ENCODE measurements around the gene APCDD1L.

APCDD1L gene

DNA sequence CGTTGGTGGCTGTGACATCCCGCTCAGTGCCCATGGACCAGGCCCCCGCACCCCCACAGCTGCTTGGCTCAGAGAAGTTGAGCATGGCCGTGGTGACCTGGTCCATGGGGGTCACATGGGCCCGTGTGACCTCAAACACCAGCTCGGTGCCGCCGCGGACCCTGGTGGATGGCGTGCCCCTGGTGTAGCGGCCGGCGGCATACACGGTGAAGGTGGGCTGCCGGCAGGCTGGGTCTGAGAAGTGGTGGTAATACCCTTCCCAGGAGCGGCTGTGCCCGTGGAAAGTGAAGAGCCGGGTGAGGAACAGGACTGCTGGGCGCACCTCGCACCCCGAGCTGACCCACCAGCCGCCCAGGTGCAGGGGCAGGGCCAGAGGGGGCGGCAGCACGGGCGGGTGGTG, 54.1 kb downstream of the APCDD1L start:
- H3K4me3 ChIP-seq (ENCODE audit: low read length), result no peak overlapping the region
- H3K27me3 ChIP-seq (ENCODE audit: control insufficient read depth, insufficient read depth, low read length), result no peaks in the 10 kb centered on the region
- H3K9ac ChIP-seq (ENCODE audit: low read length), result no peak overlapping the region
- H3K36me3 ChIP-seq (ENCODE audit: control insufficient read depth, insufficient read depth, low read length), result no peaks in the 10 kb centered on the region
- H3K4me1 ChIP-seq (ENCODE audit: control insufficient read depth, insufficient read depth, low read length), result no peaks in the 10 kb centered on the region
- no peaks in the 10 kb centered on the region for H3K9me3 ChIP-seq (ENCODE audit: control insufficient read depth, low read length)

GRCh38 chr20:58459058-58459750, 56.0 kb downstream of the APCDD1L start:
- no peaks in the 10 kb centered on the region for H3K4me1 ChIP-seq (ENCODE audit: control insufficient read depth, insufficient read depth, low read length)
- no peak overlapping the region for H3K9ac ChIP-seq (ENCODE audit: low read length)
- no peak overlapping the region for H3K4me3 ChIP-seq (ENCODE audit: low read length)
- H3K27me3 ChIP-seq (ENCODE audit: control insufficient read depth, insufficient read depth, low read length), result no peaks in the 10 kb centered on the region
- no peaks in the 10 kb centered on the region for H3K36me3 ChIP-seq (ENCODE audit: control insufficient read depth, insufficient read depth, low read length)
- H3K9me3 ChIP-seq (ENCODE audit: control insufficient read depth, low read length), result no peaks in the 10 kb centered on the region

GRCh38 chr20:58458342-58459057, 56.7 kb downstream of the APCDD1L start:
- Histone ChIP-seq H3K9me3 (ENCODE audit: control insufficient read depth, low read length) (no peaks in the 10 kb centered on the region), H3K9ac (ENCODE audit: low read length) (no peak overlapping the region), H3K27me3 (ENCODE audit: control insufficient read depth, insufficient read depth, low read length) (no peaks in the 10 kb centered on the region), H3K36me3 (ENCODE audit: control insufficient read depth, insufficient read depth, low read length) (no peaks in the 10 kb centered on the region), H3K4me1 (ENCODE audit: control insufficient read depth, insufficient read depth, low read length) (no peaks in the 10 kb centered on the region), H3K4me3 (ENCODE audit: low read length) (no peak overlapping the region)

DNA sequence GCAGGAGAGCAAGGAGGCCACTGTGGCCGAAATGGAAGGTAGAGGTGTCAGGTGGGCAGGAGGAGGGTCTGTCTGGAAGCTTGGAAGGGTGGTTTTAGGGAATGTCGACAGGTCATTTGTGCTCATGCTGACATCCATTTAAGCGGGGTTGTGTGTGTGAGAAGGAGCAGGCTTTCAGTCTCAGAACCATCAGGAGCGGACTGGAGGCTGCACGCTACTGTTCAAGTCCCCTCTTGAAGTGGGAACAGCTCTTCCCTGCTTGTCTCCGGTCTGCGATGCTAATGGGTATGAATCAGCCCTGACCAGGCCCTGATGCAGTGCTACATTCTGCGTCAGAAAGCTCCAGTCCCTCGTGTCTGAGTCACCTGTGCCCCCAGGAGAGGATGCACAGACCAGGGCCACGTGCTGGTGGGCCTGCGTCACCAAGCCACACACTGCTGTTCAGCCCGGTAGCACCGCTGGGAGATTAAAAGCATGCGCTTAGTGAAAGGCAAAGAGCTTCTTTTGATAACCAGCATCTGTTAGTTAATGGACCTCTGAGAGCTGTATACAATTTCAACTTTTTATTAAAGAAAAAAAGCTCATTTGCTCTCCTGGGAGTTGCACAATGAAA, 58.0 kb downstream of the APCDD1L start:
- Histone ChIP-seq H3K9me3 (ENCODE audit: control insufficient read depth, low read length) (no peaks in the 10 kb centered on the region), H3K4me3 (ENCODE audit: low read length) (no peak overlapping the region), H3K27me3 (ENCODE audit: control insufficient read depth, insufficient read depth, low read length) (no peaks in the 10 kb centered on the region), H3K4me1 (ENCODE audit: control insufficient read depth, insufficient read depth, low read length) (no peaks in the 10 kb centered on the region), H3K9ac (ENCODE audit: low read length) (no peak overlapping the region), H3K36me3 (ENCODE audit: control insufficient read depth, insufficient read depth, low read length) (no peaks in the 10 kb centered on the region)

DNA sequence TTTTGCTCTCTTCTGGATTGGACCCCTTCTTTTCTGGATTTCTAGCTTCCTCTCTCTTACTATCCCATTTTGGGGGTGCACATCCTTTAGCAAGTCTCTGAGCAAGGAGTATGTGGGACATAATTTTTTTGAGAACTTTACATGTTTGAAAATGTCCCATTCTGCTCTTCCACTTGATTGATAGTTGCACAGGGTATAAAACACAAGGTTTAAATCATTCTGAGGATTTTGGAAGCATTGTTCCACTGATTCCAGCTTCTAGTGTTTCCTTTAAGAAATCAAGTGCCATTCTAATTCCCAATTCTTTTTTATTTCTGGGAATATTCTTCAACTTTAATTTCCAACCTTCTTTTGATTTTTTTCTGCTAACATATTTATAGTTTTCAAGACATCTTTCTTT, 60.7 kb downstream of the APCDD1L start:
- H3K4me3 ChIP-seq (ENCODE audit: low read length), result no peak overlapping the region
- no peaks in the 10 kb centered on the region for H3K4me1 ChIP-seq (ENCODE audit: control insufficient read depth, insufficient read depth, low read length)
- H3K9me3 ChIP-seq (ENCODE audit: control insufficient read depth, low read length), result no peaks in the 10 kb centered on the region
- H3K27me3 ChIP-seq (ENCODE audit: control insufficient read depth, insufficient read depth, low read length), result no peaks in the 10 kb centered on the region
- no peaks in the 10 kb centered on the region for H3K36me3 ChIP-seq (ENCODE audit: control insufficient read depth, insufficient read depth, low read length)
- H3K9ac ChIP-seq (ENCODE audit: low read length), result no peak overlapping the region

- H3K4me1 ChIP-seq (ENCODE audit: control insufficient read depth, insufficient read depth, low read length), result no peaks in the 10 kb centered on the region
- no peaks in the 10 kb centered on the region for H3K36me3 ChIP-seq (ENCODE audit: control insufficient read depth, insufficient read depth, low read length)
- H3K9ac ChIP-seq (ENCODE audit: low read length), result no peak overlapping the region
- no peak overlapping the region for H3K4me3 ChIP-seq (ENCODE audit: low read length)
- H3K27me3 ChIP-seq (ENCODE audit: control insufficient read depth, insufficient read depth, low read length), result no peaks in the 10 kb centered on the region
- H3K9me3 ChIP-seq (ENCODE audit: control insufficient read depth, low read length), result no peaks in the 10 kb centered on the region
Measured at GRCh38 chr20:58453391-58453790, 61.8 kb downstream of the APCDD1L start.

DNA sequence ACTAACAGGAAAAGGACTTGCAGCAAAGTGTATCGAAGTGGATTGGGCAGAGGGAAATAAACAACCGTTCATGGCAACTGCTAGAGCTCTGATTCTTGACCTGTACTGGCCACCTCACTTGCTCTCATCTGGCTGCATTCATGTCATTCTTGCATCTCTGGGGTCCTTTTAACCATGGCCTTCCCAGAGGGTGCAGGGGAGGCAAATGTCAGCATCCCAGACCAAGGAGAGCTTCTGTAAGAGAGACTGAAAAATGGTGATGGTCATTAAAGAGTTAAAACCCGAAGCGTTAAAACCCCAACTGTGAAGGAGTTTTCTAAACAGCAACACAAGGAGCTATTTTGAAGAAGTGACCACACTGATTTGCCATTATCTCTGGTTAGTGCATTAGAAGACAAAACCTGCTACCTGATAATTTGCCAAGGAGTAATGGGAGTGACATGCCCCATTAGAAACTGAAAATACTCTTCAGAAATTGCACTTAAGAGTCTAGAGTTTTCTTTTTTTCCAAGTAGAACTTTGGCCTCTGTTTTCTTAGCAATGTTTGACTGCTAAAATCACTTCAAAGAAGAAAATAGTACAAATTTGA, 62.4 kb downstream of the APCDD1L start:
- Histone ChIP-seq H3K4me3 (ENCODE audit: low read length) (no peak overlapping the region), H3K36me3 (ENCODE audit: control insufficient read depth, insufficient read depth, low read length) (no peaks in the 10 kb centered on the region)

DNA sequence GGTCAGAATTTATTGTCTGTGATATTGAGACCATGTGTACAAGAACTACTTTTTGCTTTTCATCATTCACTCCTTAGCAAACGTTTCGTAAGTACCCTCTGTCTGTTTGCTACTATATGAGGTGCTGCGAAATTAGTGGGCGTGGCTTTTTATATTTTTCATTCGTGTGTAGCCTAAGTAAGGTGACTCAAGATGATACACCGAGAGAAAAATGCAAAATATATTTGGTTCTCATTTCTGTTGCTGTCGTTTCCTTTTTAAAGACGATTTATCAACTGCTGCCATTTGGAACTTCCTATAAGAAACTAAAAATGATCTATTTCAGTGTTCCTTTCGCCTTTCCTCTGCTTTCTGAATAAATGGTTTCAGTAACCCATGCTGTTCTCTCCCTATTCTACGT, 64.9 kb downstream of the APCDD1L start:
- Histone ChIP-seq H3K4me3 (ENCODE audit: low read length) (no peak overlapping the region), H3K4me1 (ENCODE audit: control insufficient read depth, insufficient read depth, low read length) (no peaks in the 10 kb centered on the region), H3K36me3 (ENCODE audit: control insufficient read depth, insufficient read depth, low read length) (no peaks in the 10 kb centered on the region)

More for the DNA sequence above, 62.4 kb downstream of the APCDD1L start:
- Histone ChIP-seq H3K9ac (ENCODE audit: low read length) (no peak overlapping the region), H3K9me3 (ENCODE audit: control insufficient read depth, low read length) (no peaks in the 10 kb centered on the region), H3K27me3 (ENCODE audit: control insufficient read depth, insufficient read depth, low read length) (no peaks in the 10 kb centered on the region), H3K4me1 (ENCODE audit: control insufficient read depth, insufficient read depth, low read length) (no peaks in the 10 kb centered on the region)

DNA sequence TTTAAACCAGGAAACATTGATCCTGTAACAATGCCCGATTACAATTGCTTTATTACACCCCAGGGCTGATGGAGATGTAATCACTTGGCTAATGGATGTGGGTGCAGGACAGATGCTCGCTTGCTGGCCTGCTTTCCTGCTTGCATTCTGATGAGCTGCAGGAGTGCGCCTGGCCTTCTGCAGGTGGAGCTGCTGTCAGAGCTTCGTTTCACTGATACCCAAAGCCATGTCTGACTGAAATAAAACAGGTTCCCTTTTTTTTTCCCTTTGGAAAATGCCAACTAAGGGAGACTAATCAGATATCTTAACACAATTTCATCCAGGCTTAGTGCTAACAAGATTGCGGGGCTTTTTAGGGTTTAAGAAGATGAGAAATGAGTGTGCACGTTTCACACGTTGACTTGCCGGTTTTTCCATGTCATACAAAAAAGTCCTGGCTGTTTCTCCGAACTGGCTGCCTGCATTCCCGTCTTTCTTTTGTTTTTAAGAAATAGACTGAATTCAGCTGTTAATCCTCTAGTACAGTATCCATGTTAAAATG, 65.4 kb downstream of the APCDD1L start:
- H3K36me3 ChIP-seq (ENCODE audit: control insufficient read depth, insufficient read depth, low read length), result no peaks in the 10 kb centered on the region
- no peaks in the 10 kb centered on the region for H3K4me1 ChIP-seq (ENCODE audit: control insufficient read depth, insufficient read depth, low read length)
- no peaks in the 10 kb centered on the region for H3K27me3 ChIP-seq (ENCODE audit: control insufficient read depth, insufficient read depth, low read length)
- H3K9ac ChIP-seq (ENCODE audit: low read length), result no peak overlapping the region
- no peak overlapping the region for H3K4me3 ChIP-seq (ENCODE audit: low read length)
- H3K9me3 ChIP-seq (ENCODE audit: control insufficient read depth, low read length), result no peaks in the 10 kb centered on the region

More for the DNA sequence above, 64.9 kb downstream of the APCDD1L start:
- H3K9ac ChIP-seq (ENCODE audit: low read length), result no peak overlapping the region
- no peaks in the 10 kb centered on the region for H3K27me3 ChIP-seq (ENCODE audit: control insufficient read depth, insufficient read depth, low read length)
- no peaks in the 10 kb centered on the region for H3K9me3 ChIP-seq (ENCODE audit: control insufficient read depth, low read length)

- no peaks in the 10 kb centered on the region for H3K36me3 ChIP-seq (ENCODE audit: control insufficient read depth, insufficient read depth, low read length)
- no peak overlapping the region for H3K9ac ChIP-seq (ENCODE audit: low read length)
- no peaks in the 10 kb centered on the region for H3K4me1 ChIP-seq (ENCODE audit: control insufficient read depth, insufficient read depth, low read length)
- no peaks in the 10 kb centered on the region for H3K27me3 ChIP-seq (ENCODE audit: control insufficient read depth, insufficient read depth, low read length)
- no peaks in the 10 kb centered on the region for H3K9me3 ChIP-seq (ENCODE audit: control insufficient read depth, low read length)
- no peak overlapping the region for H3K4me3 ChIP-seq (ENCODE audit: low read length)
Measured at GRCh38 chr20:58448958-58449357, 66.2 kb downstream of the APCDD1L start.

GRCh38 chr20:58447511-58448391, 67.4 kb downstream of the APCDD1L start:
- Histone ChIP-seq H3K36me3 (ENCODE audit: control insufficient read depth, insufficient read depth, low read length) (no peaks in the 10 kb centered on the region), H3K27me3 (ENCODE audit: control insufficient read depth, insufficient read depth, low read length) (no peaks in the 10 kb centered on the region), H3K9me3 (ENCODE audit: control insufficient read depth, low read length) (no peaks in the 10 kb centered on the region), H3K4me3 (ENCODE audit: low read length) (no peak overlapping the region), H3K9ac (ENCODE audit: low read length) (no peak overlapping the region), H3K4me1 (ENCODE audit: control insufficient read depth, insufficient read depth, low read length) (no peaks in the 10 kb centered on the region)

All from mucosa of stomach (tissue), 1 donor.